HG03354 (cell line): ENCODE measurements around the gene GALNT18.

Experiments used
- ATAC-seq: cut with Tn5 transposase; IDR thresholded peaks from one replicate; pipeline ENCODE4 v1.9.1; 2021; ENCODE audit warnings: mild to moderate bottlenecking; ENCODE audit not compliant: unreplicated experiment, poor library complexity, severe bottlenecking

GALNT18 gene

DNA sequence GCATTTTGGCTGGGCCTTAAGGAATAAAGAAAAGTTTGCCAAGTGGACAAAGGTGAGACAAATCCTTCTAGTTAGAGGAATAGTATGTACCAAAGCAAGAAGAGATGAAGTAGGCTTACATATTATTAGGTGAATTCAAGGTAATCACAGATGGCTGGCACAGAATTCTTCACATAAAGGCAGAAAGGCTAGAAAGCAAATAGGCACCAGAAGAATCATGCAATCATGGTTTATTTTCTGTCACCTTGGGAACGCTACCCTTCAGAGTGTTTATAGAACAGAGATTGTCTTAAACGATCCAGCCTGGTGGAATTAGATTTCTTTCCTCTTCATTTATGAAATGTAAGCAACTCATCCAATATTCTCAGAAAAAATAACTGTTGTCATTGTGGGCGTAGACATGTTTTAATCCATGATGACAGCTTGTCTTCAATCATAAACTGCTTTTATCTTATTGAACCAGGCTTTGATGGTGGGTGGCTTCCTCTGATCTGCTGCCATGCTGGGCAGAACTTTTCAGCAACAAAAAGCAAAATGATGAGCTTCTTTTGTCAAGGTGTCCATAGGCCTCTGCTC lies 219.8 kb downstream of the GALNT18 start:
- ATAC-seq = no peak

DNA sequence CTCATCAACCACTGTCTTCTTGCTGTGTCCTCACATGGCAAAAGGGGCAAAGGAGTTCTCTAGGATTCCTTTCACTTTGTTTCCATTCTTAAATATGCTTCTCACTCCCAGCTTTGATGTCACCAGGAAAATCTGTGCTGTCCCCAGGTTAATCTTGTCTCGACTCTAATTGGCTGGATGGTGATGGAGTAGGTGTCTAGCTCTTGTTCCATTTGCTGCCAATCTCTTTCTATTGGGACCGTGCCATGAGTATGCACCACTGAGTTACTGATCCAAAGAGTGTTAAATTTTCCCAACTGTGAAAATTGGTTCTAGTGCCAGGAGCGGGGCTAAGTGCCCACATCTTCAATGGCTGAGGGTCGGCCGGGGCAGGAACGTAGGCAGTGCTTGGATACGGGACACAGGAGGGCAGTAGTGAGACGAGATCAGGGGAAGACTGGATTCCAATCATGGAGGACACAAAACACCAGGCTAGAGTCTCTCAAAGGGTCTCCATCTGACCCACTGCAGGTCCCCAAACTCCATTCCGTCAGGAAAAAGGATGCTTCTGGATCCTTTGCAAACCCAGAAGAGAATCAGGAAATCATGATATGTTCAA lies 221.1 kb downstream of the GALNT18 start:
- ATAC-seq = no peak

DNA sequence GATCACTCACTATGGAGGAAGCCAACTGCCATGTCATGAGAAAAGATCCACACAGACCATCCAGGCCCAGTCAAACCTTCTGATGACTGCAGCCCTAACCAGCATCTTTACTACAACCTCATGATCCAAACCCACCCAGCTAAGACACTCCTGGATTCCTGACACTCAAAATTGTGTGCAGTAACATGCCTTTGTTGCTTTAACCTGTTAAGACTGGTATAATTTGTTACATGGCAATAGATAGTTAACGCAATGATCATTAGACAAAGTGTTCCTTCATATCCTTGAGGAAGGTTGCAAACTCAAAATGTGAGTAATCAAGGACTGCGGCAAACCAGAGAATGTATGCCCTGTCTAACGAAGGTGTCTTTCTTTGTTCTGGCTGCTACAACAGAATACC lies 221.7 kb downstream of the GALNT18 start:
- ATAC-seq = no peak

DNA sequence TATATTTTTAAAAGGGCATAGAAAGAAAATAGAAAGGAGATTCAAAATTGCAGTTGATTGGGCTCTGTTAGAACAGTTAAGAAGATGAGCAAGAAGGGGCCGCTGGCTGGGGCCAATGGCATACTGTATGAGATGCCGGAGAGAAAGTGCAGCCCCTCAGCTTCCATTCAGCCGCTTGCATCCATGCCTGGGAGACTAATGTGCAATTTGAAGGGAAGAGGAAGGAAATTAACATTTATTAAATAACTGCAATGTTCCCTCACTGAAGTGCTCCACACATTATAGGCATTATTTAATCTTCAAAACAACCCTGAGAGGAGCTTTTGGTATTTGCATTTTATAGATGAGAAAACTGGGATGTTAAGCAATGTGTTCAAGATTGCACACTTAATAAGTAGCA lies 224.0 kb downstream of the GALNT18 start:
- ATAC-seq = no peak

DNA sequence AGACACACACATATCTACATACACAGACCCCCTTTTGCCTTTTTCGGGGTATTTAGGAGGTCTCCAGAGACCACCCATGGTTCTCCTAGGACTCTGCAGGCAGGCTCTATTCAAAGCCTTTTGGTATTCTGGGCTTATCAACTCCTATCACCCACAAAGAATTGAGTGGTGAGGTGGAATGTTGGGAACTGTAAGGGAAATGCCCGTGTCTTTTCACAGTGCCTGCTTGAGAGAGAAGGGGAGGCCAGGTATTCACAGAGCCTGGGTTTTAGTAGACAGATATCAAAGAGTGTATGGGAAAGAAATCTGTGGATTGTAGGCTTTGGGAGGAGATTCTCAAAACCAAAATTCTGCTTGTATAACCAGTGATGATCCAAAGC lies 224.8 kb downstream of the GALNT18 start:
- ATAC-seq = no peak

DNA sequence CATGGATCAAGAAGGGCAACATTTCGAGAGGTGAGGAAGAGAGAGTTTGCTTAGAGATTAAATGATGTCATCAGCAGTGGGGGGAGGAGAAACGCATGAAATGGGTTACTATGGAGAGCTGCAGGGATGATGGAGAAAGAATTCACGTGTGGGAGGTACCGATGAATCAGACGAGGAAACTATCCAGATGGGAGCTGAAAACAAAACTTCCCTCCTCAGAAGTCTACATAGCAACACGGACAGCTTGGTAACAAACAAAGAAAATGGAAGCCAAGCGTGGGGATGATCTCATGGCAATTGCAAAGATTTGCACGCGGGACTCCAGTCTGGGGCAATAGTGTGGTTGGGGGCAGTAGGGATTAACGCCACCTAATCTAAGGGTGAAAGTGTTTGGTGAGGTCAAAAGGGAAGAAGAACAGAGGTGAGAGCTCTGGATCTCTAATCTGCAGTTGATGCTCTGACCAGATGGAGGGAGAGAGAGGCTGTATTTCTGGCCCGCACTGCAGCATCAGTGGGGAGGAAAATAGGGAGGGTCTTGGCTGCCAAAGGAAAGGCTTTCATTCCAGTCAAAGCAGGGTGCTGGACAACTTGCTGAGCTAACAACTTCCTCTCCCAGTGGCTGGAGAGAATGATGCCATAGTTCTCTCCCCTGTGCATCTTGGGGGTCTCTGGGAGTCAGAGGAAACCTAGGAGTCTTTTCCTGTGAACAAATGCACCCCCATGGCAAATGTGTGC lies 225.3 kb downstream of the GALNT18 start:
- ATAC-seq = no peak

DNA sequence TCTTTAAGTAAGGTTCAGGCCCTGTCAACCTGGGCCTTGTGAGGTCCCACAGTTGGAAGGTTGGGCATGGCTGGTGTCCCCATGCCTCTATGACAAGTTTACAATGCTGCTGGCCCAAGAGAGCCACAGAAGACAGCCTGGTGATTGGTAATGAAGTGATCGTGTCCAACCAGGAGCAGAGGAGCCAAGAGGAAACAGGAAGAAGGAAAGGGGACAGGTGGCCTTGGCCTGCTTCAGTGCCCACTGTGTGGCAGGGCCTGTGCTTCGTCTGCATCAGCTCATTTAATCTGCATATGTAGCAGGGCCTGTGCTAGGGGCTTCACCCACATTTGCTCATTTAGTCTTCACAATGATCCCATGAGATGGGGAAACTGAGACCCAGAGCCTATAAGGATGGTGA lies 226.7 kb downstream of the GALNT18 start:
- no peak for ATAC-seq

DNA sequence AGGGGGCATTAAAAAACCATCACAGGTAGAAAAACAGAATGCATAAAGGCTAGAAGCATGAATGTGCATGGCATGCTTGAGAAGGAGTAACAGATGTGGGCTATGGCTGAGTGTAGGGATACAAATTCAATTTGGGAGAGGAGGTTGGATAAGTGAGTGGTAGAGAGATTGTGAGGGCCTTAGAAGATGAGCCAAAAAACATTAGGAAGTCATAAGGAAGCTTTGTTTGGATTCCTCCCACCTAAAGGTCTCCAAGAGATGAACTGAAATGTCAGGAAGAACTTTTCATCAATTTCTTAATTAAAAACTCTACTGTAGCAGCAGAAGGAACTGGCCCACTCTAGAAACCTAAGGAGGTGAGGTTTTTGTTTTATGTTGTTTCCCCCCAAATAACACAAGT lies 227.6 kb downstream of the GALNT18 start:
- ATAC-seq = no peak

DNA sequence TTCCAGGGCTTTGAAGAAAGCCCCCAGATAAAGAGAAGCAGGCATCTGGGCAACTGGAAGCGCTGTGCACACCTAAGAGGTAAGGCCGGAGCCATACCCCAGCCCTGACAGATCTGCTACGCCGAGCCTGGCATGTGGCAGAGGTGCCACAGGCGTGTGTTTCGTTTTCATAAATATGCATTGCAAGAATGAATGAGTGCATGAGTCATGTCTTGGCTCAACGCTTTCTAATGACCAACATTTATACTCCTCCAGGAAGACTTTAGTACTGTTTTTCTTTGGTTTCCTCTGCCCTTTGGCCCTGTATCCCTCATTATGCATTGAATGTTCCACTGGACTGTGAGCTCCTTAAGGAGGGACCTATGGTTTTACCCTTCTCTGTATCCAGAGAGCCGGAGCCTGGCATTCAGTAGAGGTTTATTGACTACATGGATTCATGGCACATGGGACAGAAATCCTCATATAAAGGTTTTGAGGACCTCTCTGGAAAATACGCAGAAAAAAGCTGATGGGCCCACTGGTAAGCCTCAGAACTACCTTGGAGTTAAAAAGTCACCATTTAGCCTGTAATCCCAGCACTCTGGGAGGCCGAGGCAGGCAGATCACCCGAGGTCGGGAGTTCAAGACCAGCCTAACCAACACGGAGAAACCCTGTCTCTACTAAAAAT lies 229.9 kb downstream of the GALNT18 start:
- no peak for ATAC-seq

DNA sequence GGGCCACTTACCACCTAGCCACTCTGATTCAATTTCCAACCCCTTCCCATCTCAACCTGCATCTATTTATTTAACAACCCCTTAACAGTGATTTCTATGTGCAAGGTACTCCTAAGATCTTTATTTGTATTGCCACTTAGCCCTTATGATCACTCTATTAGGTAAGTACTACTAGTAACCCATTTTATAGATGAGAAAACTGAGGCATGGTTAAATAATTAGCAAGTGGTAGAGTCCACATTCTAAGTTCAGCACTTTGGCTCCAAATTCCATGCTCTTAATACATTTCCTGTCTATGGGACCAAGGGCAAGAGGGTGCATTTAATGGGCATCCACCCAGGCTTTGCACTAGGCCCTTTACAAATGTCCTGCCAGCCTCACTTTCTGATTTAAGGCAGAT lies 230.6 kb downstream of the GALNT18 start:
- ATAC-seq = no peak

DNA sequence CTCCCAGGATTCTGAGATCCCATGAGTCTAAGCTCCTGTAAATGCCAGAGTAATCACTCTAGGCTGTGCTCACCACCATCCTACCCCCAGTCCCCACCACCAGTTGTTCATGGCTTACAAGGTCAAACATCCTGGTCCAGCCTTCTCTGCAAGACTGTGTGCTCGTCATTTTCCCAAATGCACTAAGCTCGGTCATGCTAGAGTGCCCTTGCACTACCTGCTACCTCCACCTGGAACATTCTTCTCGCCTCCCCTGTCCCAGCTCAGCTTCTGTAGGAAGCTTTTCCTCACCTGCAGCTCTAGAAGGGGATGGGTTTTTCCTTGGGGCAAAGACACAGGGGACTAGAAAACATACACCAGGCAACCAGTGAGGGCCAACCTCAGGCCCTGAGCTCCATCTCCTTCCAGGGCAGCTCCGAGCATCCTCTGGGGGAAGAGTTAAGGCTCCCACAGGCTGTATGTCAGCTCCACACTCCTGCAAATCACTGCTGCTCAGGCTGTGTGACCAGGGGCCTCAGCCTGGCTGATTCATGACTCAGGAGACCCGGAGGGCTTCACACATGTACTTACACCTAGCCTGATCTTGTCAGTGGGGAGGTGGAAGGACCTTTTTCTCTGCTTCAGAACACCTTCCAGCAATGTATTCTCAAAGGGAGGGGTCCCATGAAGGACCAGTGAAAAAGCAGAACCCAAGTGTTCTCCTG lies 231.6 kb downstream of the GALNT18 start:
- ATAC-seq = no peak

DNA sequence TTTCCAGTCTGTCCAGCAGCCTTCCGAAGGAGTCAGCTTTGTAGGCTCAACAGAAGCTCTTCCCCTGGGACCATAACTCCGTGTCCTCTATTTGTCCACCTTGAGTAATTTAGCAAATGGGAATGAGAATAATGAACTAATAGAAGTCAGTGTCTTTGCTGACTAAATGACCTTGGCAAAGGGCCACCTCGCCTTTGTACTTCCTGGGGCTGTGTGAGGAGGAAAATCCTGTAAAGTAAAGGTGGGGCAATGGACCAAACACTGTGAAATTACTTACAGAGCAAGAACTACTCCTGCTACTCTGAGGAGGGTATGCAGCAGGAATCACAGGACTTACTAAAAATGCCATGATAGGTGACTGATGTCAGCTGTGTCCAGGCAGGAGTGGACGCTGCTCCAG lies 232.6 kb downstream of the GALNT18 start:
- ATAC-seq = no peak

DNA sequence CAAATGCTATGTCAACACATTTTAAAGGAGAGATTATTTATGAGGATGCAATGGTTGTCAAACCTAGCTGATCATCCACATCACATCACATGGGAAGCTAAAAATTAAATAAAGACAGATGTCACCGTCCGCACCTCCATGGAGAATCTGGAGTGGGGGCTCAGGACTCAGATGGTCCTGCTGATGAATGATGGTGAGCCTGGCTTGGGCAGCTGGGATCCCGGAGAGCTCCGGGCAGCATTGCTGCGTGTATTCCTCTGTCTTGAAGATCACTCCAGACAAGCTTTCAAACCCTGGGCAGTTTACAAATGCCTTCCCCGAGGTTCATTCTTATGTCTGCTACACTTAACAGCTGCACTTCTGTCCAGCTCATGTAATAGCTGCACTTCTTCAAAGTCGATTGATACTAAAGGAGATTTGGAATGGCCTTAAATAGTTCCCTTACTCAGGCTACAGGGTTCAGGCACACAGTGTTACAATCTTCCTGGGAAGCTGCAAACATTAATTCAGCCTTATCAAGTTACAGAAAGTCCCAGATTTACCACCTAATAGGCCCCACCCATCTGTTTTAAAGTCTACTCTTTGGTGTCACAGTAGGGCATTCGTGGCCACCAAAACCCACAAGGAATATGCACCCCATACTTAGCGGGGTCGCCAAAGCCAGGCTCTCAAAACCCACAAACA lies 234.0 kb downstream of the GALNT18 start:
- ATAC-seq = no peak

DNA sequence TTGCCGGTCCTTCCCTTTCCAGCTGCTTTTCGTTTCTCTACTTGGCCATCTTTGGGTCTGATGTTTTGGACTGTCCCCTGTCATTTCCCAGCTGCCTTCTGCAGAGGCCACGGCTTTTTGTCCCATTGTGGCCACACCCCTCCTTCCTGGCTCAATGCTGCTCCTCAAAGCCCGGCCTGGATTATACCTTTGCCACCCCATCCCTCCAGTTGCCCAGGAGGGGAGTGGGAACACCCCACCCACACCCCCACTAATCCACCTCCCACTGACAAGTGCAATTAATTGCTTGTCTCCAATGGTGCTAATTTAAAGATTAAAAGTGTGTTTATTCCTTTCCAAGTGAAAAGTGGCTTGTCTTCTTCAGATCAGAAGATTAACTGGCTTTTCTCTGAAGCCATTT lies 234.6 kb downstream of the GALNT18 start:
- no peak for ATAC-seq

DNA sequence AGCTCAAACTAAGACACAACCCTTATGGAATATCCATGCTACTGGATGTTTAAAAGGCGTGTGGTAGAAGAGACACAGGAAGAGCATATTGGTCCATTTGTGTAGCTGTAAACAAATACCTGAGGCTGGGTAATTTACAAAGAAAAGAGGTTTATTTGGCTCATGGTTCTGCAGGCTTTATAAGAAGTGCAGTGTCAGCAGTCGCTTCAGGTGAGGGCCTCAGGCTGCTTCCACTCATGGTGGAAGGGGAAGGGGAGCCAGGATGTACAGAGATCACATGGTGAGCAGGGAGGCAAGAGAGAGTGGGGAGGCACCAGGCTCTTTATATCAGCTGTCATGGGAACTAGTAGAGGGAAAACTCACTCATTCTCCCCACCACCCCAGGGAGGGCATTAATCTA lies 237.0 kb downstream of the GALNT18 start:
- ATAC-seq = no peak

DNA sequence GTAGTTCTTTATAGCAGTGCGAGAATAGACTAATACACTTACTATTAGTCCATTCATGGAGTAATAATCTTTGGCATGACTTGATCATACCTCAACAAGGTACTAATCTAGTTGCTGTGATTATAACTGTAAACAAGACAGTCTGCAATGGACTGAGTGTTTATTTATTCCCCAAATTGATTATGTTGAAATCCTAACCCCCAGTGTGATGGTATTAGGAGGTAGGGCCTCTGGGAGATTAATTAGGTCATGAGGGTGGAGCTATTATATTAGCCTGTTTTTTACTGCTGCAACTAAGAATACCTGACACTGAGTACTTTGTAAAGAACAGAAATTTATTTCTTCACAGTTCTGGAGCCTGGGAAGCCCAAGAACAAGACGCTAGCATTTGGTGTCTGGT lies 237.8 kb downstream of the GALNT18 start:
- ATAC-seq = no peak

DNA sequence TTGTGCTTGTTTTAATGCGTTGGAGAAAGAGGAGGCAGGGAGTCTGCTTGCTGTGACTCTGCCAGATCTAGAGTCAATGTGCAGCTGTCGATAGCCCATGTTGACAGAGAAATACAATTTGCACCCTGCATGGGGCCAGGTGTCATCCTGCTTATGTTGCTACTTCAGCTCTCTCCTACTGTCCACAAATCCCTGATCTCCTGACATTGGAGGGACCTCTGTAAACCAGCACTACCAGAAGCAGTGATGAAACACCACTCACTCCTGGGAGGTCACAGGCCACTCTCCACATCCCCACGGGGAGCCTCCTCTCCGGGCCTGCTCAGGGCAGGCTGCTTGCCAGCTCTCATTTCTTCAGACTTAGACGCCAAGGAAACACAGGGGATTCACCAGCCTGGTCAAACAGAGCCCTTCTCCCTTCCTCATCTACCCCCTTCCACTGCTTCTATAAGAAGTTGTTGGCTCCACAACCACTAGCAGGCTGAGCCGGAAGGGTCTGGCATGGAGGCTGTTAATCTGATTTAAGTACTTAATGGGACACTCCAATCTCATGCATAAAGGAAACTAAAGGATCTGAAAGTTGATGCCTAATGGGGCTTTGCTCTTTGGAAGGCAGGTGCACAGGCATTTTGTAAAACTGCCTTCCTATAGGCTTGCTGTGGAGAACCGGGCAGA lies 238.8 kb downstream of the GALNT18 start:
- ATAC-seq = no peak

DNA sequence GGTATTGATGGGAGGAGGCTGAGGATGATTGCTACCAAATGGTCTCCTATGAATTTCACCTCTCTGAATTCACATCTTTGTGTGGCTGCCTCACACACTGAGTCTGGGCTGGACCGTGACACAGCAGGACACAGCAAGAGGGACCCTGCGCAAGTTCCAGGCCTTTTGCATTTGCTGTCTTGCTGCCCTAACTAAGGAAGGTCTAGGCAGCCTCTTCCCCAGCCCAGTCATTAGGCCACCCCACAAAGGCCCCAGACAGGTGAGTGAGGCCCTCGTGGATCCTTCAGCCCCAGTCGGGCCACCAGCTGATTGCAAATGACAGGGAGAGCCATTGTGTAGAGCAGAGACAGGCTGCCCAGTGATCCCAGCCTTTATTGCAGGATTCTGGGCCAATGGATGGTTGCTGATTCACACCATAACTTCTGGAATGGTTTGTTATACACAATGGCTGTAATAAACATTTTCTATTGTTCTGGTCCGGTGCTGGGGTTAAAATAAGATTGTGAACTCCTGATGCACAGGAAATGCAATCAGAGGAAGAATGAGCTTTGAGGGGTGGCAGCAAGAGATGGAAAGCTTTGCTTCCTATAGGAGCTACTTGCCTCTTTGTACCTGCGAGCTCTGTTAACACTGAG lies 240.2 kb downstream of the GALNT18 start:
- no peak for ATAC-seq

DNA sequence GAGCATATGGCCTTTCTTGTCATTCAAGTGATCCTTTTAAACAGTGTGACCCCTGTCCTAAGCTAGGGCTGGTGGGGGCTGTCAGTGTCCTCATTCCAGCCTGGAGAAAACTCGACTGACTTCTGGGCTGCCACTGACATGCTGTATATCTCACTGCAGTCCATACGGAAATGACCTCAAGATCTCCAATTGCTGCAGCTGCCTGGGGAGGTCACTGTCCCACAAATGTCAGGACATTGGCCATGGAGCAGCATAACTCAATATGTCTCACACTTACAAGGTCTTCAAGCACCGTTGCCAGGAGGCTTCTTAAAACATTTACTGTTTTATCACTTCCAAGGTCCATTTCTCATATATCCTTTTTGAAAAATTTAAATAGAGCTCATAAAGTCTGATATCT lies 240.9 kb downstream of the GALNT18 start:
- no peak for ATAC-seq
